HG02840 (cell line): Measurements from ENCODE around the gene DPM3.
"Not testable (repeated sequence)": the region's sequence is repeated elsewhere in the genome, so short reads cannot be mapped to it uniquely, and the experiment has no call there.

Source experiments
- ATAC-seq: cut with Tn5 transposase; IDR thresholded peaks from one replicate; pipeline ENCODE4 v1.9.1; 2021; ENCODE audit warnings: mild to moderate bottlenecking, moderate library complexity, moderate number of reproducible peaks; ENCODE audit not compliant: unreplicated experiment, low FRiP score

The DPM3 gene

GRCh38 chr1:155175927-155176371 is 35.6 kb upstream of the DPM3 start:
- ATAC-seq: no peak

- no peak for ATAC-seq
Measured at GRCh38 chr1:155175281-155175926, 35.1 kb upstream of the DPM3 start.

- no peak for ATAC-seq
Measured at GRCh38 chr1:155174324-155175280, 34.3 kb upstream of the DPM3 start.

- peak; percentile 3 for ATAC-seq
Measured at GRCh38 chr1:155173478-155174323, 33.4 kb upstream of the DPM3 start, which contains the start of gene TRIM46. TRIM46 (plus strand) TSS chr1:155173849; CDS start chr1:155173967, 118 bp downstream.

GRCh38 chr1:155172732-155173477 is 32.6 kb upstream of the DPM3 start, which contains the start of gene KRTCAP2:
KRTCAP2 (minus strand) TSS chr1:155173304; CDS start chr1:155173224, 80 bp downstream.
- ATAC-seq: peak; percentile 71

GRCh38 chr1:155171836-155172731 is 31.8 kb upstream of the DPM3 start:
- no peak for ATAC-seq

GRCh38 chr1:155170806-155171205 is 30.5 kb upstream of the DPM3 start:
- no peak for ATAC-seq

GRCh38 chr1:155170101-155170785 is 29.9 kb upstream of the DPM3 start:
- no peak for ATAC-seq

- ATAC-seq: no peak
Measured at GRCh38 chr1:155169541-155169940, 29.2 kb upstream of the DPM3 start.

GRCh38 chr1:155168456-155169210 is 28.3 kb upstream of the DPM3 start:
- no peak for ATAC-seq

- not testable (repeated sequence) for ATAC-seq
Measured at GRCh38 chr1:155168105-155168445, 27.7 kb upstream of the DPM3 start.

GRCh38 chr1:155167166-155168104 is 27.1 kb upstream of the DPM3 start:
- ATAC-seq: no peak

- no peak for ATAC-seq
Measured at GRCh38 chr1:155166471-155167165, 26.3 kb upstream of the DPM3 start.

GRCh38 chr1:155166051-155166470 is 25.7 kb upstream of the DPM3 start:
- ATAC-seq: no peak

GRCh38 chr1:155164625-155165024 is 24.3 kb upstream of the DPM3 start:
- not testable (repeated sequence) for ATAC-seq

GRCh38 chr1:155163785-155164184 is 23.5 kb upstream of the DPM3 start:
- ATAC-seq: not testable (repeated sequence)
